K562 (cell line): ENCODE data around the gene UTRN. TPM values are rescaled to one million over a fixed set of nuclear protein-coding genes. Genes with fewer than 3 reads are reported as not detected.
A peak's percentile ranks its signal among the peaks of the same experiment; 100 is the strongest.

ENCODE experiments used
- ATAC-seq: fragments of 200-7000 bp; cut with Tn5 transposase; 3 replicates; pipeline ENCODE4 v1.9.1; 2020; ENCODE audit warnings: moderate library complexity
- Bru-seq: library from RNA; stranded (reverse); fragments of 400-500 nt; gene quantifications from one replicate; lab custom pipeline; 2021; lab: Mats Ljungman, UMichigan
- BruChase-seq, 2 experiments: library from RNA; stranded (reverse); fragments of 400-500 nt; gene quantifications; one replicate each; lab custom pipeline; 2021; lab: Mats Ljungman, UMichigan
- BruUV-seq: library from RNA; stranded (reverse); fragments of 400-500 nt; replicated peaks from 2 replicates; lab custom pipeline; 2021; lab: Mats Ljungman, UMichigan
- CTCF ChIA-PET: fragments of 300-600 bp; formaldehyde crosslinking; extraction: SDS; loops from one replicate; lab custom pipeline; 2021; ENCODE audit warnings: low intra/inter-chr PET ratio; lab: Yijun Ruan, JAX
- POLR2A ChIA-PET: fragments of 300-600, 350-650 bp; sonication (Branson Sonifier 250); formaldehyde crosslinking; extraction: SDS; loops from one replicate; lab custom pipeline; 2021; ENCODE audit warnings: antibody characterized with exemption, inconsistent platforms; lab: Yijun Ruan, JAX
- DNase-seq, 4 experiments: peaks; one replicate each; pipeline versions ENCODE4 v3.0.0 to v3.0.0-alpha.2; 2011 to 2018; ENCODE audit warnings: low spot score in 3 of 4, mixed read lengths in 3 of 4; ENCODE audit errors: extremely low read depth in 1 of 4
- FAIRE-seq: peaks from 2 replicates; lab custom pipeline; 2011; peaks lifted over from hg19 to GRCh38; lab: Jason Lieb, UNC
- H2AFZ ChIP-seq: 2 replicates; pipeline ENCODE4 v1.6.0; 2011; ENCODE audit warnings: low read depth, low read length, control low read depth, inconsistent platforms
- H3K27ac ChIP-seq: fragments of 200-600 bp; 3 replicates; pipeline ENCODE4 v1.8.0; 2011; ENCODE audit warnings: low read depth, mild to moderate bottlenecking, control low read depth, inconsistent platforms, low read length, moderate library complexity, mixed read lengths; ENCODE audit errors: extremely low read depth
- H3K27me3 ChIP-seq, 2 experiments: fragments of 300-600 bp in 1 of 2; 2 replicates in 1 of 2; 3 replicates in 1 of 2; pipeline versions ENCODE4 v1.6.0 to v1.8.0; 2011; ENCODE audit warnings: inconsistent platforms in 2 of 2, low read length in 2 of 2, mild to moderate bottlenecking in 1 of 2, mixed read lengths in 1 of 2, moderate library complexity in 1 of 2; ENCODE audit not compliant: control insufficient read depth in 2 of 2, insufficient read depth in 2 of 2
- H3K36me3 ChIP-seq: fragments of 300-600 bp; 3 replicates; pipeline ENCODE4 v1.8.0; 2011; ENCODE audit warnings: mild to moderate bottlenecking, low read length, inconsistent platforms; ENCODE audit not compliant: control insufficient read depth, insufficient read depth
- H3K4me1 ChIP-seq, 2 experiments: fragments of 200-600 bp in 1 of 2; replicated peaks in 1 of 2; 2 replicates in 1 of 2; 3 replicates in 1 of 2; pipeline versions ENCODE4 v1.5.1 to v1.8.0; 2011; ENCODE audit warnings: inconsistent platforms in 2 of 2, low read length in 2 of 2, mild to moderate bottlenecking in 1 of 2, mixed read lengths in 1 of 2, moderate library complexity in 1 of 2; ENCODE audit not compliant: control insufficient read depth in 2 of 2, insufficient read depth in 2 of 2
- H3K4me2 ChIP-seq: 2 replicates; pipeline ENCODE4 v1.6.1; 2011; ENCODE audit warnings: low read length, control low read depth, inconsistent platforms, mixed read lengths; ENCODE audit not compliant: insufficient read depth
- H3K4me3 ChIP-seq: fragments of 200-600 bp; sonication (generic), shearing (Covaris generic); 2 replicates; pipeline ENCODE4 v1.5.1; 2016; ENCODE audit warnings: control low read depth, inconsistent platforms
- H3K79me2 ChIP-seq: fragments of 200-600 bp; 3 replicates; pipeline ENCODE4 v1.8.0; 2011; ENCODE audit warnings: low read length, inconsistent platforms; ENCODE audit not compliant: control insufficient read depth, insufficient read depth
- H3K9ac ChIP-seq, 2 experiments: 2 replicates each; pipeline versions ENCODE4 v1.6.0 to v1.6.1; 2011; ENCODE audit warnings: low read depth in 2 of 2, low read length in 2 of 2, control low read depth in 1 of 2, inconsistent platforms in 1 of 2, mild to moderate bottlenecking in 1 of 2, mixed read lengths in 1 of 2; ENCODE audit not compliant: insufficient read depth in 1 of 2
- H3K9me1 ChIP-seq: one replicate; pipeline ENCODE4 v1.6.0; 2011; ENCODE audit warnings: inconsistent platforms, mild to moderate bottlenecking, low read length, moderate library complexity; ENCODE audit not compliant: control insufficient read depth, insufficient read depth
- H3K9me3 ChIP-seq: replicated peaks from 2 replicates; pipeline ENCODE4 v1.5.1; 2011; ENCODE audit warnings: low read depth, low read length, inconsistent platforms; ENCODE audit not compliant: control insufficient read depth, insufficient read depth
- H4K20me1 ChIP-seq: replicated peaks from 2 replicates; pipeline ENCODE4 v1.6.1; 2011; ENCODE audit warnings: low read length, inconsistent platforms, mixed read lengths; ENCODE audit not compliant: control insufficient read depth, insufficient read depth
- COPS2 ChIP-seq: fragments of 450-650 bp; conservative IDR thresholded peaks from 2 replicates; pipeline ENCODE4 v1.6.1; 2016; ENCODE audit warnings: mild to moderate bottlenecking, moderate library complexity
- CREM ChIP-seq: IDR thresholded peaks from 2 replicates; pipeline ENCODE4 v1.6.1; 2014; ENCODE audit warnings: antibody characterized with exemption, low read depth
- CXXC5 ChIP-seq: fragments of 250-450 bp; sonication (Bioruptor Pico); IDR thresholded peaks from 2 replicates; pipeline ENCODE4 v1.8.0; 2022; ENCODE audit warnings: inconsistent platforms, mild to moderate bottlenecking, moderate library complexity
- KLF13 ChIP-seq: fragments of 450-650 bp; IDR thresholded peaks from 2 replicates; pipeline ENCODE4 v1.6.1; 2016; ENCODE audit warnings: missing genetic modification characterization, low read depth, mild to moderate bottlenecking, missing compliant biosample characterization, moderate library complexity, borderline replicate concordance
- MAZ ChIP-seq, 2 experiments: fragments of 450-650 bp in 1 of 2; sonication (generic) in 1 of 2; formaldehyde crosslinking; IDR thresholded peaks in 1 of 2; conservative IDR thresholded peaks in 1 of 2; 2 replicates each; pipeline versions ENCODE4 v1.4.0 to v1.5.0; 2020; ENCODE audit warnings: mild to moderate bottlenecking in 1 of 2, missing genetic modification reagents in 1 of 2
- MITF ChIP-seq: IDR thresholded peaks from 2 replicates; pipeline ENCODE4 v1.6.1; 2014; ENCODE audit warnings: antibody characterized with exemption
- PHF20 ChIP-seq: fragments of 450-650 bp; IDR thresholded peaks from 2 replicates; pipeline ENCODE4 v1.6.1; 2018; ENCODE audit not compliant: partially characterized antibody
- PML ChIP-seq: IDR thresholded peaks from 2 replicates; pipeline ENCODE4 v1.6.1; 2012; ENCODE audit warnings: low read length, inconsistent platforms
- TRIM25 ChIP-seq: fragments of 450-650 bp; IDR thresholded peaks from 2 replicates; pipeline ENCODE4 v1.7.0; 2016; ENCODE audit warnings: borderline replicate concordance
- ZFX ChIP-seq: sonication (generic); formaldehyde crosslinking; IDR thresholded peaks from 2 replicates; pipeline ENCODE4 v1.8.0; 2022; ENCODE audit warnings: mild to moderate bottlenecking, missing genetic modification reagents, moderate library complexity
- whole genome bisulfite sequencing: fragments of 100-300 bp; shearing (Covaris generic); methylation state at CpG from one replicate; pipeline ENCODE4 v1.1.6; 2016; ENCODE audit warnings: low coverage, mixed read lengths; ENCODE audit not compliant: insufficient coverage; ENCODE audit errors: missing lambda C conversion rate; 5-methylcytosine and 5-hydroxymethylcytosine counted together
- in situ Hi-C: fragments of 300-500 bp; cut with MboI; formaldehyde crosslinking; loops from 4 replicates; pipeline ENCODE4 v1.15.0; 2018; ENCODE audit warnings: inconsistent platforms, mixed read lengths
- intact Hi-C: fragments of 100-400 bp; cut with micrococcal nuclease; formaldehyde crosslinking; loops from 2 replicates; pipeline ENCODE4 v1.14.2; 2022
- long read RNA-seq, 3 experiments: library from polyadenylated mRNA in 2 of 3; library from RNA in 1 of 3; unstranded in 2 of 3; stranded (forward) in 1 of 3; transcript quantifications; one replicate each; pipeline ENCODE4 v2.0.0, GENCODE V29; 2019 to 2022
- polyA minus RNA-seq, 3 experiments: library from RNA; depleted of rRNA, polyadenylated mRNA; stranded (reverse); fragments of >200 nt; gene quantifications; 2 replicates each; pipeline ENCODE4 v1.2.3, GENCODE V29; 2011
- polyA plus RNA-seq, 8 experiments: library from polyadenylated mRNA; depleted of rRNA in 4 of 8; stranded (reverse) in 5 of 8; unstranded in 3 of 8; fragments of >200 nt; fragmentation: Nextera tagmentation in 2 of 8; fragmentation: Illumina TruSeq in 1 of 8; extraction: Ambion mirVana in 2 of 8; extraction: Trizol in 1 of 8; gene quantifications; 2 replicates each; pipeline versions ENCODE4 v1.2.1 to v1.2.3, GENCODE V29; 2011 to 2014; ENCODE audit warnings: inconsistent platforms in 1 of 8, missing spikeins in 1 of 8
- total RNA-seq, 7 experiments: library from RNA; depleted of rRNA in 6 of 7; stranded (reverse); fragments of >200 nt in 6 of 7; fragmentation: Illumina TruSeq in 2 of 7; extraction: Trizol in 2 of 7; gene quantifications; 2 replicates each; pipeline versions ENCODE4 v1.2.1 to v1.2.3, GENCODE V29; 2011 to 2021; ENCODE audit warnings: low replicate concordance in 1 of 7

Gene UTRN
- total RNA-seq (2011; cell fraction: chromatin; rRNA removed; ENCODE audit: low replicate concordance), result 4.6 and 11.3 TPM in 2 replicates
- total RNA-seq (2011; cell fraction: nucleolus; rRNA removed), result 2.4 and 2.8 TPM in 2 replicates
- 3.5 and 3.8 TPM in 2 replicates for total RNA-seq (2011; cell fraction: nucleoplasm; rRNA removed)
- total RNA-seq (2014; rRNA removed) (10.0 and 10.4 TPM in 2 replicates), total RNA-seq (2014; rRNA removed; fragmentation: Illumina TruSeq; extraction: Trizol) (11.5 and 15.9 TPM in 2 replicates), total RNA-seq (2015; rRNA removed; fragmentation: Illumina TruSeq; extraction: Trizol) (20.5 and 22.4 TPM in 2 replicates), total RNA-seq (2021) (10.4 and 12.0 TPM in 2 replicates), polyA plus RNA-seq (2011; rRNA removed) (1.2 and 1.9 TPM in 2 replicates), polyA plus RNA-seq (2014; fragmentation: Illumina TruSeq; extraction: Trizol) (10.5 and 15.1 TPM in 2 replicates), polyA plus RNA-seq (2014; fragmentation: Nextera tagmentation; extraction: Ambion mirVana) (1 to 10 TPM in 1 of 2 experiments, under 1 TPM in 1; 0.94 to 2.1 TPM), polyA plus RNA-seq (2014; rRNA removed) (6.2 and 7.1 TPM in 2 replicates), polyA minus RNA-seq (2011; rRNA and poly(A)+ RNA removed) (4.3 and 8.3 TPM in 2 replicates), Bru-seq, nascent RNA (percentile 51 among the genes with signal in this experiment), BruChase-seq, experiment 1, labeled RNA remaining after a 2-hour chase (percentile 47 among the genes with signal in this experiment), BruChase-seq, experiment 2, labeled RNA remaining after a 6-hour chase (percentile 47 among the genes with signal in this experiment)
- polyA plus RNA-seq (2011; cell fraction: cytosol; rRNA removed), result 0.49 and 1.3 TPM in 2 replicates
- 2.2 and 3.4 TPM in 2 replicates for polyA plus RNA-seq (2011; cell fraction: nucleus; rRNA removed)
- polyA plus RNA-seq (2012), result 10.6 and 11.6 TPM in 2 replicates
- 1.4 and 1.8 TPM in 2 replicates for polyA minus RNA-seq (2011; cell fraction: cytosol; rRNA and poly(A)+ RNA removed)
- polyA minus RNA-seq (2011; cell fraction: nucleus; rRNA and poly(A)+ RNA removed), result 5.0 and 9.2 TPM in 2 replicates
- long read RNA-seq, experiment 1, partial matches to known transcripts, result 3 of 9 reads
- long read RNA-seq, experiment 1, other reads (novel, unspliced or antisense), result 6 of 9 reads
- long read RNA-seq, experiment 2, partial matches to known transcripts, result 0 of 2 reads
- long read RNA-seq, experiment 2, other reads (novel, unspliced or antisense), result 2 of 2 reads
- long read RNA-seq, experiment 3, partial matches to known transcripts, result 0 of 1 reads
- long read RNA-seq, experiment 3, other reads (novel, unspliced or antisense), result 1 of 1 reads

DNA sequence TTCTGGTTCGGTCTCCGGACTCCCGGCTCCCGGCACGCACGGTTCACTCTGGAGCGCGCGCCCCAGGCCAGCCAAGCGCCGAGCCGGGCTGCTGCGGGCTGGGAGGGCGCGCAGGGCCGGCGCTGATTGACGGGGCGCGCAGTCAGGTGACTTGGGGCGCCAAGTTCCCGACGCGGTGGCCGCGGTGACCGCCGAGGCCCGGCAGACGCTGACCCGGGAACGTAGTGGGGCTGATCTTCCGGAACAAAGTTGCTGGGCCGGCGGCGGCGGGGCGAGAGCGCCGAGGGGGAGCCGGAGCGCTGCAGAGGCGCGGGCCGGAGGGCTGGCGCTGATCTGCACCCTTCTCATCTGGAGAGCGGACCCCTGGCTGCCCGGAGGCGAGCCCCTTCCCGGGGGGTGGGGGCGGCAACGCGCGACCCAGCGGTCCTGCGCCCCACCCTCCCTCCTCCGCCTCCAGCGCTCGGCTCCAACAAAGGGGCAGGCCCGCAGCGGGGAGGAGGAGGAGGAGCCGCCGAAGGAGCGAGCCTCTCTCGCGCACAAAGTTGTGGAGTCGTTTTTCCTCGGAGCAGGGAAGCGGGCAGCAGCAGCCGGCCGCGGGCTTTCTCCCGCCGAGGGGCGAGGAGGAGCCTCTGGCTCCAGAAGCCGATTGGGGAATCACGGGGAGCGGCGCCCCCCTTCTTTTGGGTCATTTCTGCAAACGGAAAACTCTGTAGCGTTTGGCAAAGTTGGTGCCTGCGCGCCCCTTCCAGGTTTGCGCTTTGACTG lies at the start of gene UTRN:
Gene UTRN (plus strand): TSS at position 553 of the 765 bp plus-strand sequence. CDS start 6,494 bp downstream, outside the sequence.
- peaks cover 34 to 35% of the 10 kb centered on the region in 2 experiments for H3K27me3 ChIP-seq
- WGBS, result 1% methylated on average over 51 of the region's 84 CpGs
- H3K9me1 ChIP-seq, result no peaks in the 10 kb centered on the region
- H3K79me2 ChIP-seq, result no peaks in the 10 kb centered on the region
- in situ Hi-C loops, result no loop called here
- H3K9ac ChIP-seq, result peak within 1 kb of the TSS in 1 of 2 experiments; percentile 75; a peak in 2 of 4 replicates
- H3K27ac ChIP-seq, result no peak within 1 kb of the TSS
- peak within 1 kb of the TSS; percentile 48; the same call in 1 of the 2 replicates for H2AFZ ChIP-seq
- ATAC-seq, result peak; percentile 69
- H3K4me2 ChIP-seq, result peak within 1 kb of the TSS; percentile 30
- H3K4me1 ChIP-seq, result peaks cover 0 to 27% of the 10 kb centered on the region in 2 experiments; a peak in 3 of 5 replicates
- H4K20me1 ChIP-seq, result no peaks in the 10 kb centered on the region
- CTCF ChIA-PET, result no interaction called here
- POLR2A ChIA-PET, result interaction anchor here (0.6 to 0.8 kb wide), 2 partner anchors 19 to 26 kb away, joined by 3 read pairs; no protein-coding TSS in a partner anchor
- intact Hi-C loops, result no loop called here
- H3K36me3 ChIP-seq, result no peaks in the 10 kb centered on the region
- H3K9me3 ChIP-seq, result no peaks in the 10 kb centered on the region
- H3K4me3 ChIP-seq, result peak within 1 kb of the TSS; percentile 38
- FAIRE-seq, result no peak
- peak; percentile 31 to 65 (median 46) for DNase-seq
- BruUV-seq, result no TSS peak
- TF ChIP-seq MITF (0 out of 2 replicates have a peak, but pooled peaks have one; percentile 10), ZFX (CRISPR knock-in tag) (peak; percentile 22; the same call in 1 of the 2 replicates), COPS2 (no peak), PML (no peak), PHF20 (no peak), KLF13 (tag) (0 out of 2 replicates have a peak, but pooled peaks have one; percentile 27), CXXC5 (peak; percentile 80), CREM (0 out of 2 replicates have a peak, but pooled peaks have one; percentile 5), TRIM25 (no peak), MAZ (CRISPR knock-in tag; conservative IDR thresholded peaks at IDR 0.05 in 1 of 2, IDR thresholded peaks at IDR 0.05 in 1 of 2) (peak in 1 of 2 experiments; percentile 70; a peak in 2 of 4 replicates)
